Measurements from ENCODE around the gene WDFY4.

- no peak for TF ChIP-seq CTCF (IDR thresholded peaks at IDR 0.05)
- no peak for TF ChIP-seq TEAD4 (IDR thresholded peaks at IDR 0.05; ENCODE audit: borderline replicate concordance, insufficient read depth)
- TF ChIP-seq FOXM1 (IDR thresholded peaks at IDR 0.05; ENCODE audit: low read depth), result no peak
- no peak for TF ChIP-seq USF2 (IDR thresholded peaks at IDR 0.05; ENCODE audit: borderline replicate concordance, low read depth, low read length)
- no peak for TF ChIP-seq USF1 (IDR thresholded peaks at IDR 0.05; ENCODE audit: borderline replicate concordance, low read depth)
- TF ChIP-seq RXRA (IDR thresholded peaks at IDR 0.05; ENCODE audit: borderline replicate concordance, low read depth), result no peak
Measured at GRCh38 chr10:48901319-48901718, 216.6 kb downstream of the WDFY4 start.
